H1 (cell line): Measurements from ENCODE around the gene CEP57L1. TPM values are rescaled to one million over a fixed set of nuclear protein-coding genes. Genes with fewer than 3 reads are reported as not detected.

Source experiments
- CHD7 ChIP-seq: fragments of 300-600 bp; sonication (generic); IDR thresholded peaks from 2 replicates; pipeline ENCODE4 v1.7.1; 2012; ENCODE audit warnings: low read length, moderate library complexity, mild to moderate bottlenecking, inconsistent platforms; ENCODE audit not compliant: insufficient replicate concordance
- SP4 ChIP-seq: IDR thresholded peaks from 2 replicates; pipeline ENCODE4 v1.6.1; 2012; ENCODE audit warnings: low read length, inconsistent platforms
- polyA plus RNA-seq, 7 experiments: library from polyadenylated mRNA; depleted of rRNA in 3 of 7; stranded (reverse) in 5 of 7; unstranded in 2 of 7; fragments of >200 nt in 5 of 7; fragments of 200-250 nt in 2 of 7; gene quantifications; 1 replicate in 5 of 7; 2 replicates in 1 of 7; 4 replicates in 1 of 7; pipeline versions ENCODE4 v1.2.1 to v1.2.3, GENCODE V29; 2011 to 2013; ENCODE audit warnings: missing spikeins in 2 of 7, mixed read lengths in 2 of 7
- total RNA-seq: library from RNA; stranded (reverse); fragmentation: NEBNext Ultra II Directional; extraction: Animal tissue kit (Norgen Biotek cat#: 25700); gene quantifications from 2 replicates; pipeline ENCODE4 v1.2.1, GENCODE V29; 2021

CEP57L1 gene
- total and polyA plus RNA-seq, 2 of the 8 experiments (the other 6 are each of a cell fraction or from before 2014, with no cell fraction given): 3.6 to 11.5 TPM

- TF ChIP-seq CHD7 (no peak), SP4 (no peak)
Observed at GRCh38 chr6:109059571-109060021, 35.7 kb upstream of the CEP57L1 start (continued).
